NCI-H748 (cell line): Measurements from ENCODE around the gene GIMD1.
"Not testable (repeated sequence)": the region's sequence is repeated elsewhere in the genome, so short reads cannot be mapped to it uniquely, and the experiment has no call there.

Experiments
- DNase-seq: peaks from one replicate; lab custom pipeline; 2025; ENCODE audit not compliant: unreplicated experiment; lab: John Stamatoyannopoulos, UW

Gene GIMD1

GRCh38 chr4:106368678-106369077 lies at the start of gene GIMD1:
Gene GIMD1 (minus strand): TSS chr4:106368778. CDS start chr4:106367435, 1,343 bp downstream.
- DNase-seq, result no peak

- no peak for DNase-seq
These were observed 45.8 kb upstream of the GIMD1 start for GRCh38 chr4:106414366-106414765.

DNA sequence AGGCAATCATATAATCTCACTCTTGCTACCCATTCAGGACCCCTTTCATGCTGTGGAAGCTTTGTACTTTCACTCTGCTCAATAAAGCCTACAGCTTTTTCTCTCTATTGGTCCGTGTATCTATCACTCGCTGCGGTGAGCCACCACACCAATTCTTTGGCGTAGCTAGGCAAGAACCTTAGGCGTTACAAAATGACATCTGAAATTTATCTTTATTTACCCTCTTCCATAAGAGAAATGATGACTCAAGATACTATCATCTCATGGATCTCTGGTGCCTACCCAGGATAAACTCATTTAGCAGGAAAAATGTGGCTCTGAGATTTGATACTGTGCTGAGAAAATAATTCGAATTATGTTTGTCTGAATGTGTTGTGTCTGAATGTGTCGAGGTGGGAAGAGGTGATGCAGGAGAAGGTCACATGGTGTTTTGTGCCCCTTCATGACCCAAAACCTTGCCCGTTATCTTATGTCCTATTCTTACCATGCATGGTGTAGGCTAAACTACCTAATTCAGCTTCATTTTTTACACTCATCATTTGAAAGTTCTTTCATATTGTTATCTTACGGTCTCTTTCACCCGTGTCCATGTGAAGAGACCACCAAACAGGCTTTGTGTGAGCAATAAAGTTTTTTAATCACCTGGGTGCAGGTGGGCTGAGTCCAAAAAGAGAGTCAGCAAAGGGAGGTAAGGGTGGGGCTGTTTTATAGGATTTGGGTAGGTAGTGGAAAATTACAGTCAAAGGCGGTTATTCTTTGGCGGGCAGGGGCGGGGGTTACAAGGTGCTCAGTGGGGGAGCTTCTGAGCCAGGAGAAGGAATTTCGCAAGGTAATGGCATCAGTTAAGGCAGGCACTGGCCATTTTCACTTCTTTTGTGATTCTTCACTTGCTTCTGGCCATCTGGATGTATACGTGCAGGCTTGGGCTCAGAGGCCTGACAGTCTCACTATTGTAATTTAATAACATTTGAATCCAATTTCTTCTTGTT lies 41.6 kb upstream of the GIMD1 start:
- no peak for DNase-seq

DNA sequence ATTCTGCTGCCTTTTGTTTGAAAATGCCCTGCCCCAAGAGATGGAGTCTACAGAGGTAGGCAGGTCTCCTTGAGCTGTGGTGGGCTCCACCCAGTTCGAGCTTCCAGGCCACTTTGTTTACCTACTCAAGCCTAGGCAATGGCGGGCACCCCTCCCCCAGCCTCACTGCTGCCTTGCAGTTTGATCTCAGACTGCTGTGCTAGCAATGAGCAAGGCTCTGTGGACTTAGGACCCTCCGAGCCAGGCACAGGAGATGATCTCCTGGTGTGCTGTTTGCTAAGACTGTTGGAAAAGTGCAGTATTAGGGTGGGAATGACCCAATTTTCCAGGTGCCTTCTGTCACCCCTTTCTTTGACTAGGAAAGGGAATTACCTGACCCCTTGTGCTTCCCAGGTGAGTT lies 39.4 kb upstream of the GIMD1 start:
- DNase-seq, result not testable (repeated sequence)

GRCh38 chr4:106401157-106401556 lies 32.6 kb upstream of the GIMD1 start:
- no peak for DNase-seq

- DNase-seq, result not testable (repeated sequence)
These were observed 30.3 kb upstream of the GIMD1 start for GRCh38 chr4:106398898-106399297.

DNA sequence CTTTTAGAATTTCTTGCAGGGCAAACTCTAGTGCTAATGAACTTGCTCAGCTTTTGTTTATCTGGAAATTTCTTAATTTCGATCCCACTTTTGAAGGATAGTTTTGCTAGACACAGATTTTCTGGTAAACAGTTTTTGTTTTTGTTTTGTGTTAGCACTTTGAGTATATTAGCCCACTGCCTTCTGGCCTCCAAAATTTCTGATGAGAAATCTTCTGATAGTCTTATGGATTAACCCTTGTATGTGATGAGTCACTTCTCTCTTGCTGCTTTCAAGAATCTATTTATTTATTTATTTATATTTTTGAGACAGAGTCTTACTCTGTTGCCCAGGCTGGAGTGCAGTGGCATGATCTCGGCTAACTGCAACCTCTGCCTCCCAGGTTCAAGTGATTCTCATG lies 27.0 kb upstream of the GIMD1 start:
- DNase-seq, result no peak

- no peak for DNase-seq
These were observed 17.3 kb upstream of the GIMD1 start for GRCh38 chr4:106385853-106386393.

DNA sequence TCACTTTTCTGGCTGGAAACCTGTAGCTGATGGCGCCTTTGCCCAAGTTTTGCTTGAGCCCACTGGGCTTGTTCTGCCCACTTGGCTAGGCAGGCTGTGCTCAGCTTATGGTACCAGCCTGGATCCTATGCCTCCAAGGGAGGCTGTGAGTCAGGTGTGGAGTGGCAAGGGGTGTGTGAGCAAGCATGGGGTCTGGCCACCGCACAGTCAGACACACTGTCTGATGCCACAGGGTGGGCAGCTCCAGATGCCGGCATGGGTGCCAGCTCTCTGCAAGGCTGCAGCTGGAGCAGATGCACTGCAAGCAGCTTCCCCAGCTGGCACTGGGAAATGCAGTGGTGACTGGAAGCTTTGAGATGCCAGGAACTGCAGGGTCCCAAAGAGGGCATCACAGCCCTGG lies 16.3 kb upstream of the GIMD1 start:
- DNase-seq, result no peak

DNA sequence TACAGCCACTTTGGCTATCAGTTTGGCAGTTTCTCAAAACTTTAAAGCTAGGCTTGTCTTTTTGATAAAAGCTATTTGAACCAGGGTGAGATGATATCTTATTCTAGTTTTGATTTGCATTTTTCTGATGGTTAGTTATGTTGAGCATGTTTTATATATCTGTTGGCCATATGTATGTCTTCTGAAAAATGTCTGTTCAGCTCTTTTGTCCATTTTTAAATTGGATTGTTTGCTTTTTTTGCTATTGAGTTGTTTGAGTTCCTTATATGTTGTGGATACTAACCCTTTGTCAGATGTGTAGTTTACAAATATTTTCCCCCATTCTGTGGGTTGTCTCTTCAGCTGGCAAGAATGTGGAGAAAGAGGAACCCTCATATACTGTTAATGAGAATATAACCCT lies 11.6 kb upstream of the GIMD1 start:
- DNase-seq, result no peak

GRCh38 chr4:106373026-106373425 lies 4.4 kb upstream of the GIMD1 start:
- no peak for DNase-seq

- no peak for DNase-seq
These were observed 2.6 kb upstream of the GIMD1 start for GRCh38 chr4:106371161-106371560.

DNA sequence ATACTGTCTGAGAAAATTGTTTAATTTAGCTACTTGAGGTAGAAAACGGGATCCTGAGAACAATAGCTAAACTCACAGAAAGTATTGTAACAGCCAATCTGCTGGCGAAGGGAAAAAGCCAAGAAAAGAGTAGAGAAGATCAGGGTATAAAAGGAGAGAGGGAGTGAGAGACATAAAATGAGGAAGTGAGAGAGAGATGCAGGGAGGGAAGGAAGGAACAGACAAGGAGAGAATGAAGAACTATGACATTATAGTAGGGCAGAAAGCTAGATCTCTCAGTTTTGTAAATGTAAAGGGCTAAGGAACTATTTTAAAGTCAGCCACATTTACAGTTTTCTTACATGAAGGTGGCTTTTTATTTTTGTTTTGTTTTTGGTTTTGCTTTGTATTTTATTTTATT lies 1.6 kb upstream of the GIMD1 start:
- no peak for DNase-seq

GRCh38 chr4:106369456-106370060 lies 980 bp upstream of the GIMD1 start:
- DNase-seq, result peak; percentile 32

DNA sequence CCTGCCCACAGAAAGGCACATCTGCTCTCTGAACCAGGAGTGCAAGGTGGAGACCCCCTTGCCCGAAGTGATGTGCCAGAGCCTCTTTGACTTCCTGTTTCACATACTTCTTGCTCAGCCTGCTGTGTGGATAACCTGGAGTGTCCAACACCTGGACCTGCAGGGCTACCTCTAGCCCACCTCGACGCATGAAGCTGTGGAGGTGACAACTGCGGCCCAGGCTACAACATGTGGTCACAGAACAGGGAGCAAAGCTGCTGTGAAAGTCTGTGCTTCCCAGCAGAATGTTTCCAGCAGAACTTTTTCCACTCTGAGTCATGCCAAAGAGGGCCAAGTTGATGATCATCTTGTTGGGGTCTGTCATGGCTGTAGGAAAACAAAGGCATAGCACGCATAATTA lies 1.5 kb downstream of the GIMD1 start:
- no peak for DNase-seq

DNA sequence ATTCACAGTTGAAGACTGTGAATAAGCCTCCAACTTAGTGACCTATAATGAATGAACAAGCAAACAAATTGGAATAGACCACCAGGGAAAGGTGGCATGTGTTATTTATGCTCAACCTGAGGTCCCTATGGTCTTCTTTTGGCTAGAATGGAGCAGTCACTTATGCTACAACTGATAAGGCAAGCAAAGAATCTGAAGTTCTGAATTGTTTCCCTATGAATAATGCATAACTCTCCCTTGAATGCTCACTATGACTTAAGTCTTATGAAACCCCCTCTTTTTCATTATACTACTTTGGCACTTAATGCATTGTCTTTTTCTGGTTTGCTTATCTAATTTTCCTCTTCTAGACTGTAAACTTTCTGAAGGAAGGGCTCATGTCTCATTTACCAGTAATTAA lies 2.6 kb downstream of the GIMD1 start:
- DNase-seq, result no peak

DNA sequence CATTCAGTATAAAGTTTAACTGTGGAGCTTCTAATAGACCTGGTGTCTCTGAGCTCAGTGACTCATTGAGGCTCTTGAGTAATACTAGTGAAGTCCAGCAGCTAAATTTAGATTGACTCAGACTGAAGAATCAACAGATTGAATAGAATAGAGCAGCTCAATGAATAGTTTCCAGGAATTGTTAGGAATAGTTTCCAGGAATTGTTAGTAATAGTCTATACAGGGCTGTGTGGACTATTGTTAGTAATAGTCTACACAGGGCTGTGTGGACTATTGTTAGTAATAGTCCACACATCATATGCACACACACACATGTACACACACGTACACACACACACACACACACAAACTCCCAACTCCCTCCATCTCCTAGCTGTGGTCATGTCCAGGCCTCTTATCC lies 3.0 kb downstream of the GIMD1 start:
- no peak for DNase-seq

GRCh38 chr4:106364282-106364681 lies 4.3 kb downstream of the GIMD1 start:
- DNase-seq, result no peak

- DNase-seq, result no peak
These were observed 6.3 kb downstream of the GIMD1 start for GRCh38 chr4:106362086-106362825.

GRCh38 chr4:106358899-106359298 lies 9.7 kb downstream of the GIMD1 start:
- no peak for DNase-seq

- no peak for DNase-seq
These were observed 13.4 kb downstream of the GIMD1 start for GRCh38 chr4:106355193-106355592.
